IMR-90 (cell line): ENCODE results near the gene AP4B1. TPM values are rescaled to one million over a fixed set of nuclear protein-coding genes. Genes with fewer than 3 reads are reported as not detected.

Source experiments
- ATAC-seq: fragments of 200-7000 bp; cut with Tn5 transposase; 2 replicates; pipeline ENCODE4 v1.9.1; 2020; ENCODE audit warnings: low read depth, mild to moderate bottlenecking, moderate library complexity
- BruUV-seq: library from RNA; stranded (reverse); fragments of 400-500 nt; replicated peaks from 2 replicates; lab custom pipeline; 2021; lab: Mats Ljungman, UMichigan
- CTCF ChIA-PET: fragments of 300-600 bp; formaldehyde crosslinking; extraction: SDS; loops from one replicate; lab custom pipeline; 2021; ENCODE audit warnings: antibody characterized with exemption; lab: Yijun Ruan, JAX
- POLR2A ChIA-PET: fragments of 300-600 bp; sonication (Branson Sonifier 250); formaldehyde crosslinking; loops from one replicate; lab custom pipeline; 2022; ENCODE audit warnings: antibody characterized with exemption; ENCODE audit not compliant: unreplicated experiment; lab: Charles Lee
- DNase-seq: peaks from one replicate; pipeline ENCODE4 v3.0.0; 2013
- H2AFZ ChIP-seq: replicated peaks from 2 replicates; pipeline ENCODE3; 2013; ENCODE audit warnings: low read length, mild to moderate bottlenecking; ENCODE audit not compliant: poor library complexity
- H2AK5ac ChIP-seq: 2 replicates; pipeline ENCODE4 v1.6.1; 2013; ENCODE audit warnings: low read depth, low read length, inconsistent platforms
- H2AK9ac ChIP-seq: replicated peaks from 2 replicates; pipeline ENCODE3; 2013; ENCODE audit warnings: mild to moderate bottlenecking, low read depth, low read length, moderate library complexity; ENCODE audit not compliant: poor library complexity
- H2BK120ac ChIP-seq: 2 replicates; pipeline ENCODE4 v1.6.1; 2013; ENCODE audit warnings: low read depth, low read length, inconsistent platforms
- H2BK15ac ChIP-seq: 3 replicates; pipeline ENCODE4 v1.6.1; 2013; ENCODE audit warnings: low read depth, low read length, inconsistent platforms
- H2BK20ac ChIP-seq: 2 replicates; pipeline ENCODE4 v1.6.1; 2013; ENCODE audit warnings: low read depth, mild to moderate bottlenecking, inconsistent platforms, low read length, moderate library complexity
- H2BK5ac ChIP-seq: 2 replicates; pipeline ENCODE4 v1.6.1; 2013; ENCODE audit warnings: mild to moderate bottlenecking, low read depth, low read length, inconsistent platforms; ENCODE audit not compliant: poor library complexity, severe bottlenecking
- H3K14ac ChIP-seq: replicated peaks from 2 replicates; pipeline ENCODE4 v1.6.1; 2013; ENCODE audit warnings: low read depth, low read length, inconsistent platforms
- H3K18ac ChIP-seq: 2 replicates; pipeline ENCODE4 v1.6.1; 2013; ENCODE audit warnings: low read depth, low read length, control low read depth
- H3K23ac ChIP-seq: 2 replicates; pipeline ENCODE4 v1.6.1; 2013; ENCODE audit warnings: low read depth, low read length, inconsistent platforms
- H3K27ac ChIP-seq: 2 replicates; pipeline ENCODE4 v1.5.1; 2013; ENCODE audit warnings: mild to moderate bottlenecking, control low read depth, low read length; ENCODE audit not compliant: insufficient read depth
- H3K27me3 ChIP-seq: 2 replicates; pipeline ENCODE4 v1.6.1; 2013; ENCODE audit warnings: low read length; ENCODE audit not compliant: control insufficient read depth, insufficient read depth
- H3K36me3 ChIP-seq: 2 replicates; pipeline ENCODE4 v1.6.1; 2013; ENCODE audit warnings: low read length, mixed read lengths; ENCODE audit not compliant: control insufficient read depth, insufficient read depth
- H3K4ac ChIP-seq: 2 replicates; pipeline ENCODE4 v1.6.1; 2013; ENCODE audit warnings: low read depth, low read length, inconsistent platforms
- H3K4me1 ChIP-seq: 2 replicates; pipeline ENCODE4 v1.6.1; 2013; ENCODE audit warnings: low read length, mixed read lengths; ENCODE audit not compliant: control insufficient read depth, insufficient read depth
- H3K4me2 ChIP-seq: 2 replicates; pipeline ENCODE4 v1.6.1; 2013; ENCODE audit warnings: low read depth, mild to moderate bottlenecking, control low read depth, low read length, moderate library complexity
- H3K4me3 ChIP-seq: 2 replicates; pipeline ENCODE4 v1.5.1; 2013; ENCODE audit warnings: low read depth, mild to moderate bottlenecking, control low read depth, low read length, moderate library complexity; ENCODE audit not compliant: insufficient read depth
- H3K56ac ChIP-seq: 2 replicates; pipeline ENCODE4 v1.6.1; 2013; ENCODE audit warnings: low read length, inconsistent platforms; ENCODE audit not compliant: insufficient read depth; ENCODE audit errors: extremely low read depth
- H3K79me1 ChIP-seq, 2 experiments: 2 replicates each; pipeline ENCODE4 v1.6.1; 2013; ENCODE audit warnings: low read length in 2 of 2, inconsistent platforms in 1 of 2, low read depth in 1 of 2
- H3K9ac ChIP-seq: 2 replicates; pipeline ENCODE4 v1.6.1; 2013; ENCODE audit warnings: low read depth, low read length, control low read depth
- H3K9me1 ChIP-seq: 2 replicates; pipeline ENCODE4 v1.6.1; 2013; ENCODE audit warnings: low read length, inconsistent platforms; ENCODE audit not compliant: insufficient read depth
- H3K9me3 ChIP-seq: 2 replicates; pipeline ENCODE4 v1.6.1; 2013; ENCODE audit warnings: low read length; ENCODE audit not compliant: control insufficient read depth, insufficient read depth
- H4K20me1 ChIP-seq: 2 replicates; pipeline ENCODE4 v1.6.1; 2013; ENCODE audit warnings: low read length, inconsistent platforms; ENCODE audit not compliant: insufficient read depth
- H4K5ac ChIP-seq: 2 replicates; pipeline ENCODE4 v1.6.1; 2013; ENCODE audit warnings: mild to moderate bottlenecking, low read depth, low read length, control low read depth
- H4K8ac ChIP-seq, 2 experiments: 2 replicates each; pipeline ENCODE4 v1.6.1; 2013; ENCODE audit warnings: low read depth in 2 of 2, low read length in 2 of 2, control low read depth in 1 of 2, inconsistent platforms in 1 of 2
- H4K91ac ChIP-seq: 2 replicates; pipeline ENCODE4 v1.6.1; 2013; ENCODE audit warnings: low read depth, low read length, inconsistent platforms; ENCODE audit not compliant: insufficient read depth
- FOS ChIP-seq: fragments of 150-350 bp; IDR thresholded peaks from 2 replicates; pipeline ENCODE4 v1.6.1; 2016; ENCODE audit warnings: low read depth, low read length
- MAFK ChIP-seq: IDR thresholded peaks from 2 replicates; pipeline ENCODE4 v1.6.1; 2012; ENCODE audit warnings: low read depth, low read length, improper control_type of control experiment
- RFX5 ChIP-seq: IDR thresholded peaks from 2 replicates; pipeline ENCODE4 v1.8.0; 2012; ENCODE audit warnings: low read depth, mild to moderate bottlenecking, low read length, moderate library complexity
- WGBS, 2 experiments: methylation state at CpG; one replicate each; pipeline versions ENCODE4 v1.1.5 to v1.1.7; 2013; ENCODE audit warnings: missing lambda C conversion rate in 2 of 2; ENCODE audit not compliant: insufficient read length in 1 of 2; ENCODE audit errors: extremely low coverage in 2 of 2; 5-methylcytosine and 5-hydroxymethylcytosine counted together
- dilution Hi-C: fragments of 300-500 bp; cut with HindIII; formaldehyde crosslinking; loops from one replicate; pipeline ENCODE4 v1.14.3; 2018; ENCODE audit warnings: low sequenced_read_pairs; ENCODE audit not compliant: unreplicated experiment
- in situ Hi-C: fragments of 300-500 bp; cut with MboI; formaldehyde crosslinking; loops from 3 replicates; pipeline ENCODE4 v1.14.3; 2019; ENCODE audit warnings: low sequenced_read_pairs, inconsistent platforms, mixed read lengths
- intact Hi-C: fragments of 100-400 bp; cut with micrococcal nuclease; formaldehyde crosslinking; loops from 2 replicates; pipeline ENCODE4 v1.10.0; 2022
- polyA plus RNA-seq, 3 experiments: library from polyadenylated mRNA; depleted of rRNA; stranded (reverse); fragments of >200 nt; gene quantifications; 2 replicates each; pipeline ENCODE4 v1.2.3, GENCODE V29; 2012; ENCODE audit warnings: low replicate concordance in 1 of 3
- total RNA-seq: library from RNA; depleted of rRNA; stranded (reverse); fragments of >200 nt; gene quantifications from 2 replicates; pipeline ENCODE4 v1.2.3, GENCODE V29; 2012

Gene AP4B1
- total and polyA plus RNA-seq, 2 of the 4 experiments (the other 2 are of a cell fraction) = 15.6 to 18.1 TPM

- CTCF ChIA-PET = no interaction called here
- ATAC-seq = no peak
Observed at GRCh38 chr1:113886417-113887401, 17.9 kb downstream of the AP4B1 start.

More at GRCh38 chr1:113886417-113887401, 17.9 kb downstream of the AP4B1 start:
- no peak overlapping the region for H3K4me3 ChIP-seq
- no peak overlapping the region for H2AFZ ChIP-seq
- H3K23ac ChIP-seq = no peak overlapping the region
- H4K5ac ChIP-seq = no peak overlapping the region
- TF ChIP-seq MAFK (no peak), RFX5 (no peak), FOS (no peak)
- H2BK15ac ChIP-seq = no peak overlapping the region
- no peak for DNase-seq
- H2BK120ac ChIP-seq = no peak overlapping the region
- POLR2A ChIA-PET = interaction anchor here (0.6 kb wide), 2 partner anchors 9 to 42 kb away, joined by 3 to 5 read pairs; no protein-coding TSS in a partner anchor
- no peak overlapping the region for H3K9ac ChIP-seq
- H3K56ac ChIP-seq = no peak overlapping the region
- no peaks in the 10 kb centered on the region for H3K79me1 ChIP-seq
- H3K4me2 ChIP-seq = no peak overlapping the region
- H2AK5ac ChIP-seq = no peak overlapping the region
- H3K27ac ChIP-seq = no peak overlapping the region
- H4K8ac ChIP-seq = no peak overlapping the region
- no peak overlapping the region for H2BK5ac ChIP-seq
- H2BK20ac ChIP-seq = no peak overlapping the region
- no peaks in the 10 kb centered on the region for H3K27me3 ChIP-seq
- no peaks in the 10 kb centered on the region for H3K9me3 ChIP-seq
- H4K91ac ChIP-seq = no peak overlapping the region
- intact Hi-C loops = no loop called here
- H2AK9ac ChIP-seq = no peak overlapping the region
- no peaks in the 10 kb centered on the region; the same call in 1 of the 2 replicates for H3K9me1 ChIP-seq
- no peak overlapping the region for H3K14ac ChIP-seq
- H3K18ac ChIP-seq = no peak overlapping the region
- in situ Hi-C loops = no loop called here
- dilution Hi-C loops = no loop called here
- H3K4me1 ChIP-seq = no peaks in the 10 kb centered on the region
- BruUV-seq = no TSS peak
- no peaks in the 10 kb centered on the region for H4K20me1 ChIP-seq
- WGBS, 2 experiments = 95% methylated on average over 7 of the region's 17 CpGs; no CpG with 5 or more reads in 1 of the 2 experiments
- H3K4ac ChIP-seq = no peak overlapping the region
- no peaks in the 10 kb centered on the region for H3K36me3 ChIP-seq
